SIG-M5 (cell line): ENCODE measurements around the gene GAGE12E.
"Not testable (repeated sequence)": the region's sequence is repeated elsewhere in the genome, so short reads cannot be mapped to it uniquely, and the experiment has no call there.

ENCODE experiments used
- DNase-seq: peaks from one replicate; lab custom pipeline; 2025; lab: John Stamatoyannopoulos, UW

The GAGE12E gene, protein sequence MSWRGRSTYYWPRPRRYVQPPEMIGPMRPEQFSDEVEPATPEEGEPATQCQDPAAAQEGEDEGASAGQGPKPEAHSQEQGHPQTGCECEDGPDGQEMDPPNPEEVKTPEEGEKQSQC

DNA sequence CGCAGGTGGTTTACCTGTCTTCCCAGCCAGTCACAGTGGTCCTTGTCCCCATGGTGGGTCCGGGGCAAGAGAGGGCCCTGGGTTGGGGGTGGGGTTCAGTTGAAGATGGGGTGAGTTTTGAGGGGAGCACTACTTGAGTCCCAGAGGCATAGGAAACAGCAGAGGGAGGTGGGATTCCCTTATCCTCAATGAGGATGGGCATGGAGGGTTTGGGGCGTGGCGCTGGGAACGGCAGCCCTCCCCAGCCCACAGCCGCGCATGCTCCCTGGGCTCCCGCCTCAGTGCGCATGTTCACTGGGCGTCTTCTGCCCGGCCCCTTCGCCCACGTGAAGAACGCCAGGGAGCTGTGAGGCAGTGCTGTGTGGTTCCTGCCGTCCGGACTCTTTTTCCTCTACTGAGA is at the start of gene GAGE12E:
TSS of gene GAGE12E (plus strand) at position 301 of the 400 bp plus-strand sequence. CDS start 1,155 bp downstream, outside the sequence.
- DNase-seq, result not testable (repeated sequence)

DNA sequence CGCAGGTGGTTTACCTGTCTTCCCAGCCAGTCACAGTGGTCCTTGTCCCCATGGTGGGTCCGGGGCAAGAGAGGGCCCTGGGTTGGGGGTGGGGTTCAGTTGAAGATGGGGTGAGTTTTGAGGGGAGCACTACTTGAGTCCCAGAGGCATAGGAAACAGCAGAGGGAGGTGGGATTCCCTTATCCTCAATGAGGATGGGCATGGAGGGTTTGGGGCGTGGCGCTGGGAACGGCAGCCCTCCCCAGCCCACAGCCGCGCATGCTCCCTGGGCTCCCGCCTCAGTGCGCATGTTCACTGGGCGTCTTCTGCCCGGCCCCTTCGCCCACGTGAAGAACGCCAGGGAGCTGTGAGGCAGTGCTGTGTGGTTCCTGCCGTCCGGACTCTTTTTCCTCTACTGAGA is 19.2 kb upstream of the GAGE12E start, which contains the start of gene GAGE12C:
TSS of gene GAGE12C (plus strand) at position 301 of the 400 bp plus-strand sequence. CDS start 1,155 bp downstream, outside the sequence.
- not testable (repeated sequence) for DNase-seq

DNA sequence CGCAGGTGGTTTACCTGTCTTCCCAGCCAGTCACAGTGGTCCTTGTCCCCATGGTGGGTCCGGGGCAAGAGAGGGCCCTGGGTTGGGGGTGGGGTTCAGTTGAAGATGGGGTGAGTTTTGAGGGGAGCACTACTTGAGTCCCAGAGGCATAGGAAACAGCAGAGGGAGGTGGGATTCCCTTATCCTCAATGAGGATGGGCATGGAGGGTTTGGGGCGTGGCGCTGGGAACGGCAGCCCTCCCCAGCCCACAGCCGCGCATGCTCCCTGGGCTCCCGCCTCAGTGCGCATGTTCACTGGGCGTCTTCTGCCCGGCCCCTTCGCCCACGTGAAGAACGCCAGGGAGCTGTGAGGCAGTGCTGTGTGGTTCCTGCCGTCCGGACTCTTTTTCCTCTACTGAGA is 9.7 kb upstream of the GAGE12E start, which contains the start of gene GAGE12D:
TSS of gene GAGE12D (plus strand) at position 301 of the 400 bp plus-strand sequence. CDS start 1,155 bp downstream, outside the sequence.
- DNase-seq, result not testable (repeated sequence)

DNA sequence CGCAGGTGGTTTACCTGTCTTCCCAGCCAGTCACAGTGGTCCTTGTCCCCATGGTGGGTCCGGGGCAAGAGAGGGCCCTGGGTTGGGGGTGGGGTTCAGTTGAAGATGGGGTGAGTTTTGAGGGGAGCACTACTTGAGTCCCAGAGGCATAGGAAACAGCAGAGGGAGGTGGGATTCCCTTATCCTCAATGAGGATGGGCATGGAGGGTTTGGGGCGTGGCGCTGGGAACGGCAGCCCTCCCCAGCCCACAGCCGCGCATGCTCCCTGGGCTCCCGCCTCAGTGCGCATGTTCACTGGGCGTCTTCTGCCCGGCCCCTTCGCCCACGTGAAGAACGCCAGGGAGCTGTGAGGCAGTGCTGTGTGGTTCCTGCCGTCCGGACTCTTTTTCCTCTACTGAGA is 9.5 kb downstream of the GAGE12E start, which contains the start of gene GAGE12F:
TSS of gene GAGE12F (plus strand) at position 301 of the 400 bp plus-strand sequence. CDS start 1,155 bp downstream, outside the sequence.
- DNase-seq, result not testable (repeated sequence)

DNA sequence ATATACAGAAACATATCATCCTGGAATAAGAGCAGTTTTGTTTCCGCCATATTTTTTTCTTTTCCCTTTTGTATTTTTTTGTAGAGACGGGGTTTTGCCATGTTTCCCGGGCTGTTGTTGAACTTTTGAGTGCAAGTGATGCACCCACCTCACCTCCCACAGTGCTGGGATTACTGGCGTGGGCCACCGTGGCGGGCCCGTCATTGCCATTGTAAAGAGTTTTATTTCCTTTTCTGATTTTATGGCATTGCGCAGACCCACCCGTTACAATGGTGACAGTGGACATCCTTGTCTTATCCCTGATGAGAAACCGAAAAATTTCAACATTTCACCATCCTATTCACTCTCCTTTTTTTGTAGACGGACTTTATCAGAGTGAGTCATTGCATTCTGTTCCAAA is 17.6 kb downstream of the GAGE12E start:
- DNase-seq, result not testable (repeated sequence)

DNA sequence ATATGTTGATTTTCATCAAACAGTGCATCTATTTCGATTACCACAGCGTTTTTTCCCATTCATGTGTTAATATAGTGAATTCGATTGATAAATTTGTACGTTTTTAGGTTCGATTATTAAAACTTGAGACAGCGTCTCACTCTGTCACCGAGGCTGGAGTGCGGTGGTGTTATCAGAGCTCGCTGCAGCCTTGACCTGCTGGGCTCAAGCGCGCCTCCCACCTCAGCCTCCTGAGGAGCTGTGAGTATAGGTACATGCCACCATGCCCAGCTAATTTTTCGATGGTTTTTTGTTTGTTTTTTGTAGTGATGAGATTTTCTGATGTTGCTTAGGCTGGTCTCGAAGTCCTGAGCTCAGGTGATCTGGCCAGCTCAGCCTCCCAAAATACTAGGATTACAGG is 18.1 kb downstream of the GAGE12E start:
- not testable (repeated sequence) for DNase-seq

DNA sequence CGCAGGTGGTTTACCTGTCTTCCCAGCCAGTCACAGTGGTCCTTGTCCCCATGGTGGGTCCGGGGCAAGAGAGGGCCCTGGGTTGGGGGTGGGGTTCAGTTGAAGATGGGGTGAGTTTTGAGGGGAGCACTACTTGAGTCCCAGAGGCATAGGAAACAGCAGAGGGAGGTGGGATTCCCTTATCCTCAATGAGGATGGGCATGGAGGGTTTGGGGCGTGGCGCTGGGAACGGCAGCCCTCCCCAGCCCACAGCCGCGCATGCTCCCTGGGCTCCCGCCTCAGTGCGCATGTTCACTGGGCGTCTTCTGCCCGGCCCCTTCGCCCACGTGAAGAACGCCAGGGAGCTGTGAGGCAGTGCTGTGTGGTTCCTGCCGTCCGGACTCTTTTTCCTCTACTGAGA is 19.0 kb downstream of the GAGE12E start, which contains the start of gene GAGE12G:
TSS of gene GAGE12G (plus strand) at position 301 of the 400 bp plus-strand sequence. CDS start 1,155 bp downstream, outside the sequence.
- not testable (repeated sequence) for DNase-seq

DNA sequence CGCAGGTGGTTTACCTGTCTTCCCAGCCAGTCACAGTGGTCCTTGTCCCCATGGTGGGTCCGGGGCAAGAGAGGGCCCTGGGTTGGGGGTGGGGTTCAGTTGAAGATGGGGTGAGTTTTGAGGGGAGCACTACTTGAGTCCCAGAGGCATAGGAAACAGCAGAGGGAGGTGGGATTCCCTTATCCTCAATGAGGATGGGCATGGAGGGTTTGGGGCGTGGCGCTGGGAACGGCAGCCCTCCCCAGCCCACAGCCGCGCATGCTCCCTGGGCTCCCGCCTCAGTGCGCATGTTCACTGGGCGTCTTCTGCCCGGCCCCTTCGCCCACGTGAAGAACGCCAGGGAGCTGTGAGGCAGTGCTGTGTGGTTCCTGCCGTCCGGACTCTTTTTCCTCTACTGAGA is 28.6 kb downstream of the GAGE12E start, which contains the start of gene GAGE12H:
TSS of gene GAGE12H (plus strand) at position 301 of the 400 bp plus-strand sequence. CDS start 1,155 bp downstream, outside the sequence.
- not testable (repeated sequence) for DNase-seq

DNA sequence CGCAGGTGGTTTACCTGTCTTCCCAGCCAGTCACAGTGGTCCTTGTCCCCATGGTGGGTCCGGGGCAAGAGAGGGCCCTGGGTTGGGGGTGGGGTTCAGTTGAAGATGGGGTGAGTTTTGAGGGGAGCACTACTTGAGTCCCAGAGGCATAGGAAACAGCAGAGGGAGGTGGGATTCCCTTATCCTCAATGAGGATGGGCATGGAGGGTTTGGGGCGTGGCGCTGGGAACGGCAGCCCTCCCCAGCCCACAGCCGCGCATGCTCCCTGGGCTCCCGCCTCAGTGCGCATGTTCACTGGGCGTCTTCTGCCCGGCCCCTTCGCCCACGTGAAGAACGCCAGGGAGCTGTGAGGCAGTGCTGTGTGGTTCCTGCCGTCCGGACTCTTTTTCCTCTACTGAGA is 38.1 kb downstream of the GAGE12E start, which contains the start of gene GAGE2A:
TSS of gene GAGE2A (plus strand) at position 301 of the 400 bp plus-strand sequence. CDS start 1,155 bp downstream, outside the sequence.
- not testable (repeated sequence) for DNase-seq

DNA sequence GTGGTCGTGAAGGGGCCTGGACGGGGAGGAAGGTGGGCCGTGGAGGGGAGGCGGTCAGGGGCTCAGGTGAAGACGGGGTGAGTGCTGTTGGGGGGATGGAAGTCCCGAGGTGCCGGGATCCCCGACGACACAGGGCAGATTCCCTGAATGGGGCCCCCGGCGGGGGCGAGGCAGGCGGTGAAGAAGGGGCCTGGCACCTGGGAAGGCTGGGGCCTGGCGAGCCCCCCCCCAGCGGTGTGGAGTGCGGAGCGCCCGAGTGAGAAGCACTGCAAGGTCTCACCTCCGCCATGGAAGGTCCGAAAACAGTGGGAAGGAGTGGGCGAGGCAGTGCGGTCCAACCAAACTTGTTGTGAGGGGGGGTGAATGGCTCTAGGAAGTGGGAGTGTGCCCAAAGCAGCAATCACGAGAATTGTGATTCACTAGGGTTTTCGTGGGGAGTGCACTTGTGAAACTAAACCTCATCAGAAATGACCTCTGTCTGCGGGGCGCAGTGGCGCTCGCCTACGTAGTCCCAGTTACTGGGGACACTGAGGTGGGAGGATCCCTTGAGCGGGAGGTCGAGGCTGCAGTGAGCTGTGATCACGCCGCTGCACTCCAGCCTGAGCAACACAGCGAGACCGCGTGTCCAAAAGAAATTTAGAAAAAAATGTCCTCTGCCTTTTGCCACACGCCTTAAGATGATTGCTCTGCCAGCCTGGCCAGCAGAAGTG is 38.8 kb downstream of the GAGE12E start:
- DNase-seq, result not testable (repeated sequence)

DNA sequence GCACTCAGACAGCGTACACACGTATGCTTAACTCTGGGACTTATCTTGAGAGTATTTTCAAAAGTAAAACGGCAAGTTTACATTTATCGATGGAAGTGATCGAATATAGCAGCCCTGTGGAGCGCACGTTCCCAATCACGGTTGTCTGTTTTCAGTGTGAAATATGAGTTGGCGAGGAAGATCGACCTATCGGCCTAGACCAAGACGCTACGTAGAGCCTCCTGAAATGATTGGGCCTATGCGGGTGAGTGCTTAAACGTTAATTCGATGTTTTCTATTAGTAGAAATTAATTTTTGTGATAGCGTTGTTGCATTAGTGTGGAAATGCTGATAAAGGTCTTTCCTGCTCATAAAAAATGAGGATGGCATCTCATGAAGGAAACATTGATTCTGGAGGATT is 39.4 kb downstream of the GAGE12E start:
- not testable (repeated sequence) for DNase-seq

DNA sequence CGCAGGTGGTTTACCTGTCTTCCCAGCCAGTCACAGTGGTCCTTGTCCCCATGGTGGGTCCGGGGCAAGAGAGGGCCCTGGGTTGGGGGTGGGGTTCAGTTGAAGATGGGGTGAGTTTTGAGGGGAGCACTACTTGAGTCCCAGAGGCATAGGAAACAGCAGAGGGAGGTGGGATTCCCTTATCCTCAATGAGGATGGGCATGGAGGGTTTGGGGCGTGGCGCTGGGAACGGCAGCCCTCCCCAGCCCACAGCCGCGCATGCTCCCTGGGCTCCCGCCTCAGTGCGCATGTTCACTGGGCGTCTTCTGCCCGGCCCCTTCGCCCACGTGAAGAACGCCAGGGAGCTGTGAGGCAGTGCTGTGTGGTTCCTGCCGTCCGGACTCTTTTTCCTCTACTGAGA is 47.6 kb downstream of the GAGE12E start, which contains the start of gene GAGE1:
TSS of gene GAGE1 (plus strand) at position 301 of the 400 bp plus-strand sequence. CDS start 1,155 bp downstream, outside the sequence.
- not testable (repeated sequence) for DNase-seq
